DOHH2 (cell line): Measurements from ENCODE around the gene TAF1A.
"Not testable (repeated sequence)": the region's sequence is repeated elsewhere in the genome, so short reads cannot be mapped to it uniquely, and the experiment has no call there.

Source experiments
- EZH2phosphoT487 ChIP-seq: fragments of 200-600 bp; sonication (generic); IDR thresholded peaks from 2 replicates; pipeline ENCODE4 v1.6.1; 2017; ENCODE audit warnings: borderline replicate concordance, mild to moderate bottlenecking, antibody characterized with exemption, low read length, moderate library complexity, mixed read lengths
- TF ChIP-seq, protein P1 (sequence below): fragments of 200-600 bp; sonication (generic); IDR thresholded peaks from one replicate; pipeline ENCODE4 v1.5.1; 2014; ENCODE audit warnings: antibody characterized with exemption, mild to moderate bottlenecking, low read depth, low read length; ENCODE audit not compliant: poor library complexity, severe bottlenecking

DNA sequence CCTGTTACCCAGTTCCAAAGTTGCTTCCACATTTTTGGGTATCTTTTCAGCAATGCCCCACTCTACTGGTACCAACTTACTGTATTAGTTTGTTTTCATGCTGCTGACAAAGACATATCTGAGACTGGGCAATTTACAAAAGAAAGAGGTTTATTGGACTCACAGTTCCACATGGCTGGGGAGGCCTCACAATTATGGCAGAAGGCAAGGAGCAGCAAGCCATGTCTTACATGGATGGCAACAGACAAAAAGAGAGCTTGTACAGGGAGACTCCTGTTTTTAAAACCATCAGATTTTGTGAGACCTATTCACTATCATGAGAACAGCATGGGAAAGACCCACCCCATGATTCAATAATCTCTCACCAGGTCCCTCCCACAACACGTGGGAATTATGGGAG is 19.4 kb upstream of the TAF1A start:
- TF ChIP-seq, protein P1, sequence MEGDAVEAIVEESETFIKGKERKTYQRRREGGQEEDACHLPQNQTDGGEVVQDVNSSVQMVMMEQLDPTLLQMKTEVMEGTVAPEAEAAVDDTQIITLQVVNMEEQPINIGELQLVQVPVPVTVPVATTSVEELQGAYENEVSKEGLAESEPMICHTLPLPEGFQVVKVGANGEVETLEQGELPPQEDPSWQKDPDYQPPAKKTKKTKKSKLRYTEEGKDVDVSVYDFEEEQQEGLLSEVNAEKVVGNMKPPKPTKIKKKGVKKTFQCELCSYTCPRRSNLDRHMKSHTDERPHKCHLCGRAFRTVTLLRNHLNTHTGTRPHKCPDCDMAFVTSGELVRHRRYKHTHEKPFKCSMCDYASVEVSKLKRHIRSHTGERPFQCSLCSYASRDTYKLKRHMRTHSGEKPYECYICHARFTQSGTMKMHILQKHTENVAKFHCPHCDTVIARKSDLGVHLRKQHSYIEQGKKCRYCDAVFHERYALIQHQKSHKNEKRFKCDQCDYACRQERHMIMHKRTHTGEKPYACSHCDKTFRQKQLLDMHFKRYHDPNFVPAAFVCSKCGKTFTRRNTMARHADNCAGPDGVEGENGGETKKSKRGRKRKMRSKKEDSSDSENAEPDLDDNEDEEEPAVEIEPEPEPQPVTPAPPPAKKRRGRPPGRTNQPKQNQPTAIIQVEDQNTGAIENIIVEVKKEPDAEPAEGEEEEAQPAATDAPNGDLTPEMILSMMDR, result not testable (repeated sequence)
- not testable (repeated sequence) for TF ChIP-seq EZH2phosphoT487
